ENCODE results near the gene FMNL2. TPM values are rescaled to one million over a fixed set of nuclear protein-coding genes. Genes with fewer than 3 reads are reported as not detected.

Gene FMNL2
- total and polyA plus RNA-seq, 2 experiments from 2014 or later: 4.4 to 18.6 TPM

DNA sequence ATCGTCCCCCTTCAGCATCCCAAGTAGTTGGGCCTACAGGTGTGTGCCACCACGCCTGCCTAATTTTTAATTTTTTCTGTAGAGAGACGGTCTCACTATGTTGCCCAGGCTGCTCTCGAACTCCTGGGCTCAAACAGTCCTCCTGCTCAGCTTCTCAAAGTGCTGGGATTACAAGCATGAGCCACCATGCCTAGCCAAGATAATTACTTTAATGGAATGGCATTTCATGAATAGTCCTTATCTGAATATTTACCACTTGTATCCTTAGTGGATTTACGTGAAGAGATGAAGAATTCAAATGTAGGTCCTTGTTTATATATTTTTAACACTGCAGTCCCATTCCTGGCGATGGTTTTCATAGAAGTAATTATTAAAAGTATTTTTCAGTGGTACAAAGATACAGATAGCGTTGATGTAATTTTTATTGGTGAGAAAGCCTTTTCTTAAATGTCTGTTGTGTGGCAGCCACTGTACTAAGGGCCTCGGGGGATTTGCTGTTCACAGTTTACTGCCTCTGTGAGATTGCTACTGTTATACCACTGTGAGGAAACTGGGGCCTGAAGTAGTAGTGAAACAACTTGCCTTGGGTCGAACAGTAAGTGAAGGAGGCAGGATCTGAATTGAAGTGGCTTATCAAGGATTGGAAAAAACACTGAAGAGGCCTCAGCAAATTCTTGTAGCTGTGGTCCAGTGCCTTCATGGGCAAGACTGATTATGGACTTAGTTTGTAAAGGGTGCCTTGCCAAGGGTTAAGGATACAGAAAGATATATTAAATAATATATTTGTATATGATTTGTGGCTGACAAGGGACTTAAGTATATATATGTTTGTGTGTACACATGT, 231.1 kb downstream of the FMNL2 start:
- in situ Hi-C loops (cut with MboI): no loop called here
- H2AFZ ChIP-seq: no peak overlapping the region
- H3K79me2 ChIP-seq (ENCODE audit: insufficient read depth): no peaks in the 10 kb centered on the region
- no peak for DNase-seq
- peaks cover 8% of the 10 kb centered on the region for H3K4me1 ChIP-seq (ENCODE audit: insufficient read depth)
- no peaks in the 10 kb centered on the region for H3K9me2 ChIP-seq (ENCODE audit: insufficient read depth)
- no peaks in the 10 kb centered on the region for H3K36me3 ChIP-seq (ENCODE audit: low read depth)
- TF ChIP-seq EZH2phosphoT487 (IDR thresholded peaks at IDR 0.05; ENCODE audit: insufficient read depth, low read depth): no peak
- no peak for TF ChIP-seq EZH2 (IDR thresholded peaks at IDR 0.05; ENCODE audit: insufficient read depth, poor library complexity, severe bottlenecking)
- no peaks in the 10 kb centered on the region for H3K9me3 ChIP-seq (ENCODE audit: low read depth)
- peaks cover 9% of the 10 kb centered on the region for H3F3A ChIP-seq (ENCODE audit: insufficient read depth)
- H3K27ac ChIP-seq: no peak overlapping the region
- H3K9ac ChIP-seq: no peak overlapping the region
- H3K4me3 ChIP-seq: no peak overlapping the region
- WGBS, 2 experiments (ENCODE audit: low coverage in 1 of 2, low lambda C conversion rate in 2 of 2, missing lambda C conversion rate in 2 of 2): 96 to 98% methylated on average over 9 of the region's 9 CpGs
- no peaks in the 10 kb centered on the region for H3K27me3 ChIP-seq (replicated peaks; ENCODE audit: insufficient read depth)
- H3K4me2 ChIP-seq (ENCODE audit: unreplicated experiment): no peak overlapping the region
- H4K20me1 ChIP-seq (ENCODE audit: insufficient read depth): no peaks in the 10 kb centered on the region

DNA sequence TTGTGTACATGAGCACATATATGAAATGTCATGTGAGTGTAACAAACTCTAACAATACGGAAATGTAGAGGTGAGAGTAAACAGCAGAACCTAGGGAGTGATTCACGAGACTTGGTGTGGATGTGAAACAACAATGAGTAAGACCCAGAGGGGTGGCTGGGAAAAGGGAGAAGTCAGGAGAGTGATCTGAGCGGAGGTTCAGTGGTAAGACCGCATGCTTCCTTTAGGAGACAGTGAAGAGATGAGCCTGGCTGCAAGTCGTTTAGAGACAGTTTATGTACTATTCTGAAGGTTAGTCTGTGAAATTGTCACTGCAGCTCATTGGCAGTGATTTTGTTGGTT, 231.7 kb downstream of the FMNL2 start:
- no peak for DNase-seq
- Histone ChIP-seq H3K9ac (no peak overlapping the region), H3K4me2 (ENCODE audit: unreplicated experiment) (no peak overlapping the region), H3K4me3 (no peak overlapping the region), H3K9me3 (ENCODE audit: low read depth) (no peaks in the 10 kb centered on the region), H3K27me3 (replicated peaks; ENCODE audit: insufficient read depth) (no peaks in the 10 kb centered on the region), H4K20me1 (ENCODE audit: insufficient read depth) (no peaks in the 10 kb centered on the region), H3F3A (ENCODE audit: insufficient read depth) (peaks cover 13% of the 10 kb centered on the region), H2AFZ (no peak overlapping the region), H3K4me1 (ENCODE audit: insufficient read depth) (peaks cover 14% of the 10 kb centered on the region), H3K27ac (no peak overlapping the region), H3K36me3 (ENCODE audit: low read depth) (no peaks in the 10 kb centered on the region), H3K9me2 (ENCODE audit: insufficient read depth) (no peaks in the 10 kb centered on the region), H3K79me2 (ENCODE audit: insufficient read depth) (no peaks in the 10 kb centered on the region)
- in situ Hi-C loops (cut with MboI): no loop called here
- no peak for TF ChIP-seq EZH2 (IDR thresholded peaks at IDR 0.05; ENCODE audit: insufficient read depth, poor library complexity, severe bottlenecking)
- no peak for TF ChIP-seq EZH2phosphoT487 (IDR thresholded peaks at IDR 0.05; ENCODE audit: insufficient read depth, low read depth)
- WGBS, 2 experiments (ENCODE audit: low coverage in 1 of 2, low lambda C conversion rate in 2 of 2, missing lambda C conversion rate in 2 of 2): 77 to 86% methylated on average over 5 of the region's 5 CpGs

GRCh38 chr2:152568531-152568930, 233.6 kb downstream of the FMNL2 start:
- Histone ChIP-seq H3K9ac (no peak overlapping the region), H3K79me2 (ENCODE audit: insufficient read depth) (no peaks in the 10 kb centered on the region; the same call in 1 of the 2 replicates), H4K20me1 (ENCODE audit: insufficient read depth) (no peaks in the 10 kb centered on the region), H3K4me1 (ENCODE audit: insufficient read depth) (peaks cover 25% of the 10 kb centered on the region), H3K4me2 (ENCODE audit: unreplicated experiment) (no peak overlapping the region), H3K9me3 (ENCODE audit: low read depth) (no peaks in the 10 kb centered on the region), H3K4me3 (no peak overlapping the region), H3K27me3 (replicated peaks; ENCODE audit: insufficient read depth) (no peaks in the 10 kb centered on the region), H2AFZ (no peak overlapping the region), H3K36me3 (ENCODE audit: low read depth) (no peaks in the 10 kb centered on the region), H3F3A (ENCODE audit: insufficient read depth) (peaks cover 27% of the 10 kb centered on the region), H3K27ac (no peak overlapping the region), H3K9me2 (ENCODE audit: insufficient read depth) (no peaks in the 10 kb centered on the region)
- in situ Hi-C loops (cut with MboI): no loop called here
- no peak for DNase-seq
- TF ChIP-seq EZH2phosphoT487 (IDR thresholded peaks at IDR 0.05; ENCODE audit: insufficient read depth, low read depth) (no peak), EZH2 (IDR thresholded peaks at IDR 0.05; ENCODE audit: insufficient read depth, poor library complexity, severe bottlenecking) (no peak)
- WGBS, 2 experiments (ENCODE audit: low coverage in 1 of 2, low lambda C conversion rate in 2 of 2, missing lambda C conversion rate in 2 of 2): 97 to 98% methylated on average over 3 of the region's 3 CpGs

DNA sequence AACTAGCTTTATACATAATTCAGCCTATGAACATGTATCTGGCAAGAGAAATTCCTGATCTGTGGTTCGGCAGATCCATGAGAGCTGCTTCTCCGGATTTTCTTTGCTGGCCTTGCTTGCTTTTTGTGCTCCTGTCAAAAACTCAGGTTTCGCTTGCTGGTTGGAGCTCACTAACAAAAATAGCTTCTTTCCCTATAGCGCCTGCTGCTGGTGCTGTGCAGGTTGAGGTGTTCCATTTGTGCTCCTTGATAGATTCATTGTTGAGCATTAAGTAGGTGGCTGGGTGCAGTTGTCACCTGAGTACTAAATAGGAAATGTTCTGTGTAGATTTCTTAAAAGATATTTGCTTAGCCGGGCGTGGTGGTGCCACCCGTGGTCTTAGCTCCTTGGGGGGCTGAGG, 234.2 kb downstream of the FMNL2 start:
- no peaks in the 10 kb centered on the region for H3K27me3 ChIP-seq (replicated peaks; ENCODE audit: insufficient read depth)
- no peak overlapping the region for H2AFZ ChIP-seq
- 98 to 100% methylated on average over 7 of the region's 7 CpGs for WGBS, 2 experiments (ENCODE audit: low coverage in 1 of 2, low lambda C conversion rate in 2 of 2, missing lambda C conversion rate in 2 of 2)
- H3K4me1 ChIP-seq (ENCODE audit: insufficient read depth): peaks cover 31% of the 10 kb centered on the region
- H3K27ac ChIP-seq: no peak overlapping the region
- TF ChIP-seq EZH2 (IDR thresholded peaks at IDR 0.05; ENCODE audit: insufficient read depth, poor library complexity, severe bottlenecking): no peak
- TF ChIP-seq EZH2phosphoT487 (IDR thresholded peaks at IDR 0.05; ENCODE audit: insufficient read depth, low read depth): no peak
- no peak overlapping the region for H3K4me3 ChIP-seq
- in situ Hi-C loops (cut with MboI): no loop called here
- H3K9me2 ChIP-seq (ENCODE audit: insufficient read depth): no peaks in the 10 kb centered on the region
- H3K9me3 ChIP-seq (ENCODE audit: low read depth): no peaks in the 10 kb centered on the region
- H4K20me1 ChIP-seq (ENCODE audit: insufficient read depth): no peaks in the 10 kb centered on the region
- no peaks in the 10 kb centered on the region; the same call in 1 of the 2 replicates for H3K79me2 ChIP-seq (ENCODE audit: insufficient read depth)
- H3K4me2 ChIP-seq (ENCODE audit: unreplicated experiment): no peak overlapping the region
- DNase-seq: no peak
- H3K9ac ChIP-seq: no peak overlapping the region
- H3K36me3 ChIP-seq (ENCODE audit: low read depth): no peaks in the 10 kb centered on the region
- H3F3A ChIP-seq (ENCODE audit: insufficient read depth): peaks cover 27% of the 10 kb centered on the region
